Mesendoderm (in vitro differentiated cells): ENCODE results near the gene GOT1.

Experiments
- DNase-seq: peaks from one replicate; pipeline ENCODE4 v3.0.0; 2013
- H2AK5ac ChIP-seq: 2 replicates; pipeline ENCODE4 v1.6.1; 2013; ENCODE audit warnings: low read length, inconsistent platforms
- H2BK120ac ChIP-seq: 2 replicates; pipeline ENCODE4 v1.6.1; 2013; ENCODE audit warnings: low read depth, mild to moderate bottlenecking, low read length, moderate library complexity, mixed read lengths
- H2BK15ac ChIP-seq: replicated peaks from 2 replicates; pipeline ENCODE4 v1.6.1; 2013; ENCODE audit warnings: low read depth, mild to moderate bottlenecking, moderate library complexity
- H2BK5ac ChIP-seq: 2 replicates; pipeline ENCODE4 v1.6.1; 2013; ENCODE audit warnings: low read length, inconsistent platforms
- H3K18ac ChIP-seq: 2 replicates; pipeline ENCODE4 v1.6.1; 2013; ENCODE audit warnings: mild to moderate bottlenecking, low read length, mixed read lengths
- H3K23ac ChIP-seq: one replicate; pipeline ENCODE4 v1.6.1; 2013; ENCODE audit warnings: low read length
- H3K27ac ChIP-seq: 2 replicates; pipeline ENCODE4 v1.5.1; 2013; ENCODE audit warnings: low read depth, mild to moderate bottlenecking, inconsistent platforms, low read length, moderate library complexity
- H3K27me3 ChIP-seq: 2 replicates; pipeline ENCODE4 v1.6.1; 2013; ENCODE audit warnings: low read length, control low read depth, mild to moderate bottlenecking, inconsistent platforms; ENCODE audit not compliant: insufficient read depth, poor library complexity
- H3K36me3 ChIP-seq: 2 replicates; pipeline ENCODE4 v1.6.1; 2013; ENCODE audit warnings: low read length, inconsistent platforms; ENCODE audit not compliant: control insufficient read depth, insufficient read depth
- H3K4ac ChIP-seq: one replicate; pipeline ENCODE4 v1.6.1; 2013; ENCODE audit warnings: low read depth, mild to moderate bottlenecking, low read length, moderate library complexity
- H3K4me1 ChIP-seq: 2 replicates; pipeline ENCODE4 v1.6.1; 2013; ENCODE audit warnings: low read depth, low read length, inconsistent platforms; ENCODE audit not compliant: control insufficient read depth
- H3K4me2 ChIP-seq: 2 replicates; pipeline ENCODE4 v1.6.1; 2013; ENCODE audit warnings: low read length
- H3K4me3 ChIP-seq: 2 replicates; pipeline ENCODE4 v1.5.1; 2013; ENCODE audit warnings: mild to moderate bottlenecking, low read length
- H3K56ac ChIP-seq: one replicate; pipeline ENCODE4 v1.6.1; 2013; ENCODE audit warnings: low read length
- H3K79me1 ChIP-seq: 2 replicates; pipeline ENCODE4 v1.6.1; 2013; ENCODE audit warnings: low read length, inconsistent platforms
- H3K79me2 ChIP-seq: 2 replicates; pipeline ENCODE4 v1.6.1; 2013; ENCODE audit warnings: mild to moderate bottlenecking, low read length; ENCODE audit not compliant: control insufficient read depth, insufficient read depth
- H3K9ac ChIP-seq: 2 replicates; pipeline ENCODE4 v1.6.1; 2013; ENCODE audit warnings: low read length, inconsistent platforms
- H4K5ac ChIP-seq: one replicate; pipeline ENCODE4 v1.6.1; 2013; ENCODE audit warnings: low read length
- H4K8ac ChIP-seq: one replicate; pipeline ENCODE4 v1.6.1; 2013; ENCODE audit warnings: low read depth, mild to moderate bottlenecking, control low read depth, low read length, moderate library complexity
- WGBS: extraction: QIAGEN DNeasy Blood & Tissue Kit; methylation state at CpG from one replicate; pipeline ENCODE4 v1.1.7; 2013; ENCODE audit warnings: low lambda C conversion rate, missing lambda C conversion rate; ENCODE audit not compliant: insufficient coverage; ENCODE audit errors: extremely low coverage; 5-methylcytosine and 5-hydroxymethylcytosine counted together

GOT1 gene

DNA sequence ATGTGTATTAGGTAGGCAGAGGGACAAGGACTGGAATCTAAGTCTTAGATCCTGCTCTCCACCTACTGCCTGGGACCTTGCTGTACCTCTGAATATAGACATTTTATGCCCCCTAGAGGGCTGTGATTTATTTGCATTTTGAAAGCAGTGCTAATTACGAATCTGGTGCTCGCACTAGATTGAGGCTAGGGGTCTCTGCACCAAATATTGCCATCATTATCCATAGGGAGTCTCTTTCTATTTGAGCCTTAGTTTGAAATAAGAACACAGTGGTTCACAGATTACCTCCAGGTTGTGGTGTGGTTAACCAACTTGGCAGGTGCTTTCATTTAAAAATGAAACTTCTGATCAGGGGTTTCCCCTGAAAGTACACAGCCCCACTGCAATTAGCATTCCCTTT is 59.4 kb downstream of the GOT1 start:
- peaks cover 6% of the 10 kb centered on the region for H3K4me1 ChIP-seq
- H2BK120ac ChIP-seq, result no peak overlapping the region
- no CpG with 5 or more reads among the region's 2 CpGs for WGBS
- no peak overlapping the region for H2AK5ac ChIP-seq
- H3K18ac ChIP-seq, result no peak overlapping the region
- H3K4me2 ChIP-seq, result no peak overlapping the region
- no peak overlapping the region for H3K56ac ChIP-seq
- no peaks in the 10 kb centered on the region for H3K36me3 ChIP-seq
- H2BK15ac ChIP-seq, result no peak overlapping the region
- peak; percentile 86 for DNase-seq
- no peak overlapping the region for H3K4me3 ChIP-seq
- H2BK5ac ChIP-seq, result no peak overlapping the region
- no peak overlapping the region for H4K8ac ChIP-seq
- H3K79me2 ChIP-seq, result no peaks in the 10 kb centered on the region
- no peak overlapping the region for H3K4ac ChIP-seq
- no peaks in the 10 kb centered on the region for H3K79me1 ChIP-seq
- H3K9ac ChIP-seq, result no peak overlapping the region
- H4K5ac ChIP-seq, result no peak overlapping the region
- H3K23ac ChIP-seq, result no peak overlapping the region
- no peak overlapping the region for H3K27ac ChIP-seq
- no peaks in the 10 kb centered on the region for H3K27me3 ChIP-seq

DNA sequence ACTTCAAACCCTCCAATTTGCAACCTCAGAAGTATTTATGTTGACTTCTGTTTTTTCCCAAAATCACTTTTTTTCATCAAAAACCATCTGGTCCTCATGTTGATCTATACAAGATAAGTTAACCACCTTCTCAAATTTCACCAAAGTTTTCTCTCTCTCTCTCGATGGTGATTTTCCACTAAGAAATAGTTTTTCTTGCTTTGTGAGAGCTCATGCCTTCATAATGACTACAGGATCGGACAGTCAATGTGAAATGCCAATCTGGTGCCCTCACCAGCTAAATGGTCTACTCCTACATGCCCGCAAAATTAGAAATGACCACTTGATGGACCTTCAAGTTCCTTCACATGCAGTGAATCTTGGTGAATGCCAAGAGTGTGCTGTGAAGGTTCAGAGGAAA is 60.9 kb downstream of the GOT1 start:
- no peak overlapping the region for H3K18ac ChIP-seq
- H3K27ac ChIP-seq, result no peak overlapping the region
- no peak overlapping the region for H2AK5ac ChIP-seq
- no peak overlapping the region for H3K56ac ChIP-seq
- no peak overlapping the region for H2BK120ac ChIP-seq
- no peak overlapping the region for H4K5ac ChIP-seq
- H4K8ac ChIP-seq, result no peak overlapping the region
- no peak overlapping the region for H2BK15ac ChIP-seq
- H3K36me3 ChIP-seq, result no peaks in the 10 kb centered on the region
- H2BK5ac ChIP-seq, result no peak overlapping the region
- DNase-seq, result no peak
- H3K79me1 ChIP-seq, result no peaks in the 10 kb centered on the region
- H3K27me3 ChIP-seq, result no peaks in the 10 kb centered on the region
- peaks cover 6% of the 10 kb centered on the region for H3K4me1 ChIP-seq
- H3K23ac ChIP-seq, result no peak overlapping the region
- H3K79me2 ChIP-seq, result no peaks in the 10 kb centered on the region
- H3K4ac ChIP-seq, result no peak overlapping the region
- no CpG with 5 or more reads among the region's 3 CpGs for WGBS
- no peak overlapping the region for H3K4me2 ChIP-seq
- no peak overlapping the region for H3K9ac ChIP-seq
- no peak overlapping the region for H3K4me3 ChIP-seq

DNA sequence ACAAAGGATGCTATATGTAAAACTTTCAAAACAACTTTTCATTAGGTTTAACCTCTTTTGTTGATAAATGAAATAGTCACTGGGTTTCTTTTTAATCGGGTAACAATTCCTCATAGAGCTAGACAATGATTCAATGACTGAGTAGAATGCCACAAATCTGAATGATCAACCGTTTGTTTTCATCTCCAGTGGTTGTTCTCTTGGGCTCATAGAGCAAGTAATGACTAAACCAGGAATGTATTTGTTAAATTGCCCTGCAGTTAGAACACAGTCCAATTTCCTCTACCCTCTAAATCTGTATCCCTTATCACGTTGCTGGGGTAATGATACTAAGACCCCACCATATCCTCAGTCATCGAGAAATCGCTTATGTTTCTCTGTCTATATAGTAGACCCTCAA is 61.3 kb downstream of the GOT1 start:
- no peak overlapping the region for H2AK5ac ChIP-seq
- no peak for DNase-seq
- H3K4me3 ChIP-seq, result no peak overlapping the region
- no CpG with 5 or more reads among the region's 5 CpGs for WGBS
- no peak overlapping the region for H3K4me2 ChIP-seq
- H3K23ac ChIP-seq, result no peak overlapping the region
- no peak overlapping the region for H3K9ac ChIP-seq
- H3K79me2 ChIP-seq, result no peaks in the 10 kb centered on the region
- H3K56ac ChIP-seq, result no peak overlapping the region
- no peak overlapping the region for H3K4ac ChIP-seq
- H3K27me3 ChIP-seq, result no peaks in the 10 kb centered on the region
- no peak overlapping the region for H4K5ac ChIP-seq
- no peaks in the 10 kb centered on the region for H3K79me1 ChIP-seq
- no peak overlapping the region for H3K18ac ChIP-seq
- H2BK120ac ChIP-seq, result no peak overlapping the region
- H3K27ac ChIP-seq, result no peak overlapping the region
- H4K8ac ChIP-seq, result no peak overlapping the region
- no peak overlapping the region for H2BK5ac ChIP-seq
- no peak overlapping the region for H2BK15ac ChIP-seq
- no peaks in the 10 kb centered on the region for H3K36me3 ChIP-seq
- peaks cover 6% of the 10 kb centered on the region for H3K4me1 ChIP-seq

DNA sequence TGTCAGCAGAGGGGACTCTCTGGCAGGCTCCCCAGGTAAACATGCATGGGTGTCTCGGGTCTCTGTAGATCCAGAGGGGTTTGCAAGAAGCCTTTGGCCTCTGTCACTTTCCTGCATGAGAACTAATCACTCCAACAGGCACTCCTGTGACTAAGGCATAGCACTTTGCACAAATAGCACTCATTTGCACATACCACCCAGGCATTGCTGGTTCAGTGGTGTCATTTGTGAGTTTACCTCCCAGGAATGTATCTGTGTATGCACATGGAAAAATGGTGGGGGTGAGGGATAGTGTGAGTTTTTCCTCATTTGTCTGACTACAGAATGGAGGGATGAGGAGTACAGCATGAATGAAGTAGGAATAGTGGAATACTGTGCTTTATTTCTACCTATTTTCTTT is 61.8 kb downstream of the GOT1 start:
- no peaks in the 10 kb centered on the region for H3K27me3 ChIP-seq
- H3K18ac ChIP-seq, result no peak overlapping the region
- no peak overlapping the region for H2BK5ac ChIP-seq
- H2AK5ac ChIP-seq, result no peak overlapping the region
- H3K23ac ChIP-seq, result no peak overlapping the region
- no peak overlapping the region for H2BK15ac ChIP-seq
- H3K56ac ChIP-seq, result no peak overlapping the region
- H3K79me1 ChIP-seq, result no peaks in the 10 kb centered on the region
- H3K36me3 ChIP-seq, result no peaks in the 10 kb centered on the region
- no peak overlapping the region for H4K5ac ChIP-seq
- H2BK120ac ChIP-seq, result no peak overlapping the region
- H3K4me3 ChIP-seq, result no peak overlapping the region
- no peak overlapping the region for H3K4me2 ChIP-seq
- no peaks in the 10 kb centered on the region for H3K79me2 ChIP-seq
- WGBS, result no CpG with 5 or more reads among the region's 1 CpG
- no peak overlapping the region for H4K8ac ChIP-seq
- peaks cover 6% of the 10 kb centered on the region for H3K4me1 ChIP-seq
- peak; percentile 46 for DNase-seq
- no peak overlapping the region for H3K9ac ChIP-seq
- no peak overlapping the region for H3K4ac ChIP-seq
- no peak overlapping the region for H3K27ac ChIP-seq

DNA sequence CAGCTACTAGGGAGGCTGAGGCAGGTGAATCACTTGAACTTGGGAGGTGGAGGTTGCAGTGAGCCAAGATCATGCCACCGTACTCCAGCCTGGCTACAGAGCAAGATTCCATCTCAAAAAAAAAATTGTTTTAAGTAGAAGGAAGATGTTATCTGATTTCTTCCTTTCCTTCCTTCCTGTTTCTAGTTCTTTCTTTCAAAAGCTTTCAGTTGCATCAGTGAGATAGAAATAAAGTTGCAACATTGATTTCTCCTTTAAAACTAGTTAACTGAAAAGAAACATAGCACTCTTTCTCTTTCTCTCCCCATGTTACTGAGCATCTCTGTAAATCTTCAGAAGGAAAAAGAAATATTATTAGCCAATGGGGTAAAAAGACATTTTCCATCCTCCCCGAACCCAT is 63.8 kb downstream of the GOT1 start:
- no peak overlapping the region for H3K4me3 ChIP-seq
- no peak overlapping the region for H3K4me2 ChIP-seq
- H3K56ac ChIP-seq, result no peak overlapping the region
- no peak overlapping the region for H2BK5ac ChIP-seq
- no peak overlapping the region for H4K5ac ChIP-seq
- no peak for DNase-seq
- no peak overlapping the region for H2BK120ac ChIP-seq
- WGBS, result no CpG with 5 or more reads among the region's 2 CpGs
- no peaks in the 10 kb centered on the region for H3K36me3 ChIP-seq
- no peak overlapping the region for H3K23ac ChIP-seq
- no peak overlapping the region for H2AK5ac ChIP-seq
- H3K79me2 ChIP-seq, result no peaks in the 10 kb centered on the region
- H3K4ac ChIP-seq, result no peak overlapping the region
- H3K27ac ChIP-seq, result no peak overlapping the region
- no peak overlapping the region for H3K9ac ChIP-seq
- H3K18ac ChIP-seq, result no peak overlapping the region
- peaks cover 6% of the 10 kb centered on the region for H3K4me1 ChIP-seq
- no peak overlapping the region for H2BK15ac ChIP-seq
- H3K79me1 ChIP-seq, result no peaks in the 10 kb centered on the region
- H3K27me3 ChIP-seq, result no peaks in the 10 kb centered on the region
- no peak overlapping the region for H4K8ac ChIP-seq

DNA sequence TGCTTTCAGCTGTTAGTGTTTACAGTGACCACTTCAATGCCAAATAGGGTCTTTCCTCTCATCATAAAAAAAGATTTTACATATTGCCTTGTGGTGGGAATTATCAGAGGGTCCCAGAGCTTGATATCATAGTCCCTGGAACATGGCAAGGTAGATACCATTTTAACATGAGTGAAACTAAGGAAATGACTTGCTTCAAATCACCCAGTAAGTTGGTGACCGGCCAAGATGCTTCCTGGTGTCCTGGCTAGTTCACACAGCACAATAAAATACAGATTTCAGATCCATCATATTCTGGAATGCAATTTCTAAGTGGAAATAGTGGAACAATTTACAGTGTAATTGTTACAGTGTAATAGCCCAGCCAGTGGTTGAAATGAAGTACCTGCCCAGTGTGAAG is 64.7 kb downstream of the GOT1 start:
- no peaks in the 10 kb centered on the region for H3K79me1 ChIP-seq
- H3K36me3 ChIP-seq, result no peaks in the 10 kb centered on the region
- no CpG with 5 or more reads among the region's 1 CpG for WGBS
- H4K5ac ChIP-seq, result no peak overlapping the region
- no peak overlapping the region for H3K18ac ChIP-seq
- no peak overlapping the region for H3K27ac ChIP-seq
- no peak overlapping the region for H3K4ac ChIP-seq
- H2AK5ac ChIP-seq, result no peak overlapping the region
- H3K23ac ChIP-seq, result no peak overlapping the region
- H2BK120ac ChIP-seq, result no peak overlapping the region
- peaks cover 6% of the 10 kb centered on the region for H3K4me1 ChIP-seq
- no peaks in the 10 kb centered on the region for H3K27me3 ChIP-seq
- no peak overlapping the region for H3K56ac ChIP-seq
- no peak for DNase-seq
- H4K8ac ChIP-seq, result no peak overlapping the region
- H3K4me2 ChIP-seq, result no peak overlapping the region
- H3K9ac ChIP-seq, result no peak overlapping the region
- H2BK15ac ChIP-seq, result no peak overlapping the region
- H3K4me3 ChIP-seq, result no peak overlapping the region
- no peaks in the 10 kb centered on the region for H3K79me2 ChIP-seq
- H2BK5ac ChIP-seq, result no peak overlapping the region
